Tibial nerve (tissue), 4 donors: ENCODE measurements around the gene GPR35. TPM values are rescaled to one million over a fixed set of nuclear protein-coding genes. Genes with fewer than 3 reads are reported as not detected.

Source experiments
- DNase-seq, 2 donors: peaks; one replicate each; pipeline ENCODE4 v3.0.0-alpha.2; 2019; ENCODE audit warnings: low spot score in 2 of 2
- H3K27ac ChIP-seq, 4 donors: fragments of 200-600 bp; sonication (generic) in 3 of 4; one replicate each; pipeline ENCODE4 v1.5.1; 2017 to 2019; ENCODE audit warnings: mild to moderate bottlenecking in 1 of 4
- H3K27me3 ChIP-seq, 2 donors: fragments of 200-600 bp; sonication (generic) in 1 of 2; one replicate each; pipeline versions ENCODE4 v1.5.1 to v1.6.0; 2017 to 2019
- H3K36me3 ChIP-seq, 3 donors: fragments of 200-600 bp; sonication (generic); one replicate each; pipeline ENCODE4 v1.5.1; 2018 to 2019
- H3K4me1 ChIP-seq, 4 donors: fragments of 200-600 bp; sonication (generic) in 3 of 4; one replicate each; pipeline ENCODE4 v1.5.1; 2017 to 2019
- H3K4me3 ChIP-seq, 4 donors: fragments of 200-600 bp; sonication (generic) in 3 of 4; one replicate each; pipeline ENCODE4 v1.5.1; 2017 to 2019; ENCODE audit warnings: mild to moderate bottlenecking in 1 of 4, moderate library complexity in 1 of 4
- H3K9me3 ChIP-seq, 4 donors: fragments of 200-600 bp; sonication (generic) in 3 of 4; one replicate each; pipeline ENCODE4 v1.5.1; 2017 to 2019
- CTCF ChIP-seq, 5 experiments: fragments of 200-600 bp in 3 of 5; fragments of 450-650 bp in 2 of 5; sonication (generic) in 3 of 5; IDR thresholded peaks; one replicate each; pipeline ENCODE4 v1.5.1; 2016 to 2019; ENCODE audit warnings: antibody characterized with exemption in 5 of 5, mild to moderate bottlenecking in 3 of 5, moderate library complexity in 2 of 5
- EP300 ChIP-seq, 2 donors: sonication (generic); formaldehyde crosslinking; IDR thresholded peaks; one replicate each; pipeline ENCODE4 v1.6.1; 2017; ENCODE audit warnings: antibody characterized with exemption in 2 of 2, mild to moderate bottlenecking in 1 of 2
- POLR2A ChIP-seq, 2 donors: fragments of 450-650 bp; IDR thresholded peaks; one replicate each; pipeline ENCODE4 v1.6.1; 2017; ENCODE audit warnings: antibody characterized with exemption in 2 of 2, mild to moderate bottlenecking in 2 of 2, moderate library complexity in 2 of 2
- WGBS, 2 donors: methylation state at CpG; one replicate each; pipeline ENCODE4 v1.1.5; 2018; 5-methylcytosine and 5-hydroxymethylcytosine counted together
- total RNA-seq, 4 donors: library from RNA; depleted of rRNA; stranded (reverse); fragments of >200 nt; gene quantifications; one replicate each; pipeline ENCODE4 v1.1.0, GENCODE V29; 2016

GPR35 gene
- total RNA-seq, 4 donors from 2014 or later = 0.90 to 8.2 (median 2.0) TPM

DNA sequence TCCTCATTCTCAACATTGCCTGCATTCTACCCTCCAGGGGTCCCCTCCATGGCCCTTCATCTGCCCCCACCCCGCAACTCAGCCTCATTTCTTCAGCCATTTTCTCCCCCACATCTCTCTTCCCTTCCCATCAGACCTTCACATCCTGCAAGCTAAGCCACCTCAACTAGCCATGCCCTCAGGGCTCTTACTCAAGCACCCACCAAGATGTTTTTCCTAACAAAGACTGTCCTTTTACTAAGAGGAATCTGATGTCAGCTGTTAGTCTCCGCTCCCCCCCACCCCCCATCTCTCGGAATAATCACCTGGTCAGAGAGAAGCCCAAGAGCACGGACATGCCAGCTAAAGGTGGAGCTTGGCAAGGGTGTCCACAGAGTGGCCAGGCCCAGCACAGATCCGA is 43.5 kb upstream of the GPR35 start:
- Histone ChIP-seq H3K27ac (peak overlapping the region in 2 of 4 donors; percentile 77 to 96), H3K27me3 (no peaks in the 10 kb centered on the region), H3K36me3 (peaks cover 0 to 46% (median 7%) of the 10 kb centered on the region in 3 donors), H3K4me3 (peak overlapping the region in 1 of 4 donors; percentile 12), H3K4me1 (peaks cover 0 to 75% (median 33%) of the 10 kb centered on the region in 4 donors), H3K9me3 (peaks cover 0 to 7% (median 0%) of the 10 kb centered on the region in 4 donors)
- no peak for TF ChIP-seq CTCF (IDR thresholded peaks at IDR 0.05)
- no peak for TF ChIP-seq POLR2A (IDR thresholded peaks at IDR 0.05)
- TF ChIP-seq EP300 (IDR thresholded peaks at IDR 0.05) = no peak
- WGBS, 2 donors = 71 to 74% methylated on average over 5 of the region's 5 CpGs
- no peak for DNase-seq

- H3K36me3 ChIP-seq = peaks cover 0 to 37% (median 4%) of the 10 kb centered on the region in 3 donors
- H3K27me3 ChIP-seq = no peaks in the 10 kb centered on the region
- H3K4me3 ChIP-seq = no peak overlapping the region
- H3K4me1 ChIP-seq = peaks cover 0 to 79% (median 40%) of the 10 kb centered on the region in 4 donors
- peak overlapping the region in 2 of 4 donors; percentile 77 to 96 for H3K27ac ChIP-seq
- TF ChIP-seq EP300 (IDR thresholded peaks at IDR 0.05) (no peak), POLR2A (IDR thresholded peaks at IDR 0.05) (no peak), CTCF (IDR thresholded peaks at IDR 0.05) (no peak)
- WGBS, 2 donors = 58 to 67% methylated on average over 3 of the region's 3 CpGs
- H3K9me3 ChIP-seq = peaks cover 0 to 7% (median 0%) of the 10 kb centered on the region in 4 donors
- no peak for DNase-seq
Observed at GRCh38 chr2:240582781-240583180, 42.5 kb upstream of the GPR35 start.

DNA sequence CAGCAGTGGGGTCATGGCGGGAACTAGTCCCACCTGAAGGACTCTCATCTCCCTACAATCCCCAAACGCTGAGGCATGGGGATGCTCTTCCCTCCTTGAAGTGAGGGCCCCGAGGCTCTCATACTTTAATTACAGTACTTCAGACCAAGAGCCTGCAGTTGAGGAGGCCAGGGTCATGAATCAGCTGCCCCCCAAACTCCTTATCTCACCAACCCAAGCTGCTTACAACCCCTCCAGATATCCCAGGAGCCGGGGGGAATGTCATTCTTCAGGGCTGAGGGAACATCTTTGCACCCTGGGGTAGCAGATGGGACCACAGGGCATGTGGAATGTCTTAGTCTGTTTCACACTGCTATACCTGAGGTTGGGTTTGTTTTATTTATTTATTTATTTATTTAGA is 41.5 kb upstream of the GPR35 start:
- no peaks in the 10 kb centered on the region for H3K27me3 ChIP-seq
- H3K4me1 ChIP-seq = peaks cover 0 to 79% (median 44%) of the 10 kb centered on the region in 4 donors

GRCh38 chr2:240584486-240585031 is 40.7 kb upstream of the GPR35 start:
- peak overlapping the region in 2 of 4 donors; percentile 90 to 94 for H3K4me3 ChIP-seq
- peaks cover 0 to 32% (median 0%) of the 10 kb centered on the region in 3 donors for H3K36me3 ChIP-seq
- H3K27me3 ChIP-seq = no peaks in the 10 kb centered on the region
- WGBS, 2 donors = 73 to 78% methylated on average over 4 of the region's 4 CpGs
- DNase-seq = no peak
- peak overlapping the region in 3 of 4 donors; percentile 83 to 96 (median 95) for H3K27ac ChIP-seq
- H3K9me3 ChIP-seq = peaks cover 0 to 7% (median 0%) of the 10 kb centered on the region in 4 donors
- TF ChIP-seq POLR2A (IDR thresholded peaks at IDR 0.05) (no peak), EP300 (IDR thresholded peaks at IDR 0.05) (no peak), CTCF (IDR thresholded peaks at IDR 0.05) (no peak)
- peaks cover 0 to 79% (median 39%) of the 10 kb centered on the region in 4 donors for H3K4me1 ChIP-seq

More for the DNA sequence above, 41.5 kb upstream of the GPR35 start:
- no peak for DNase-seq
- TF ChIP-seq POLR2A (IDR thresholded peaks at IDR 0.05) (no peak), EP300 (IDR thresholded peaks at IDR 0.05) (no peak), CTCF (IDR thresholded peaks at IDR 0.05) (no peak)
- H3K36me3 ChIP-seq = peaks cover 0 to 27% (median 0%) of the 10 kb centered on the region in 3 donors
- peak overlapping the region in 2 of 4 donors; percentile 77 to 96 for H3K27ac ChIP-seq
- no peak overlapping the region for H3K4me3 ChIP-seq
- H3K9me3 ChIP-seq = peaks cover 0 to 7% (median 0%) of the 10 kb centered on the region in 4 donors
- WGBS, 2 donors = 79 to 91% methylated on average over 4 of the region's 4 CpGs

- Histone ChIP-seq H3K36me3 (peaks cover 0 to 33% (median 0%) of the 10 kb centered on the region in 3 donors), H3K4me1 (peaks cover 0 to 78% (median 34%) of the 10 kb centered on the region in 4 donors), H3K4me3 (peak overlapping the region; percentile 90 to 96 (median 93)), H3K9me3 (peaks cover 0 to 7% (median 0%) of the 10 kb centered on the region in 4 donors), H3K27me3 (no peaks in the 10 kb centered on the region), H3K27ac (peak overlapping the region in 3 of 4 donors; percentile 83 to 96 (median 95))
- no peak for DNase-seq
- WGBS, 2 donors = 83 to 86% methylated on average over 6 of the region's 6 CpGs
- TF ChIP-seq CTCF (IDR thresholded peaks at IDR 0.05) (no peak), POLR2A (IDR thresholded peaks at IDR 0.05) (no peak), EP300 (IDR thresholded peaks at IDR 0.05) (no peak)
Observed at GRCh38 chr2:240585101-240585500, 40.2 kb upstream of the GPR35 start.
